K562 (cell line): ENCODE results near the gene RALY. TPM values are rescaled to one million over a fixed set of nuclear protein-coding genes. Genes with fewer than 3 reads are reported as not detected.

ENCODE experiments used
- ATAC-seq: fragments of 200-7000 bp; cut with Tn5 transposase; 3 replicates; pipeline ENCODE4 v1.9.1; 2020; ENCODE audit warnings: moderate library complexity
- BruUV-seq: library from RNA; stranded (reverse); fragments of 400-500 nt; replicated peaks from 2 replicates; lab custom pipeline; 2021; lab: Mats Ljungman, UMichigan
- CTCF ChIA-PET: fragments of 300-600 bp; formaldehyde crosslinking; extraction: SDS; loops from one replicate; lab custom pipeline; 2021; ENCODE audit warnings: low intra/inter-chr PET ratio; lab: Yijun Ruan, JAX
- POLR2A ChIA-PET: fragments of 300-600, 350-650 bp; sonication (Branson Sonifier 250); formaldehyde crosslinking; extraction: SDS; loops from one replicate; lab custom pipeline; 2021; ENCODE audit warnings: antibody characterized with exemption, inconsistent platforms; lab: Yijun Ruan, JAX
- DNase-seq, 4 experiments: peaks; one replicate each; pipeline versions ENCODE4 v3.0.0 to v3.0.0-alpha.2; 2011 to 2018; ENCODE audit warnings: low spot score in 3 of 4, mixed read lengths in 3 of 4; ENCODE audit errors: extremely low read depth in 1 of 4
- FAIRE-seq: peaks from 2 replicates; lab custom pipeline; 2011; peaks lifted over from hg19 to GRCh38; lab: Jason Lieb, UNC
- H2AFZ ChIP-seq: 2 replicates; pipeline ENCODE4 v1.6.0; 2011; ENCODE audit warnings: low read depth, low read length, control low read depth, inconsistent platforms
- H3K27ac ChIP-seq: fragments of 200-600 bp; 3 replicates; pipeline ENCODE4 v1.8.0; 2011; ENCODE audit warnings: low read depth, mild to moderate bottlenecking, control low read depth, inconsistent platforms, low read length, moderate library complexity, mixed read lengths; ENCODE audit errors: extremely low read depth
- H3K27me3 ChIP-seq, 2 experiments: fragments of 300-600 bp in 1 of 2; 2 replicates in 1 of 2; 3 replicates in 1 of 2; pipeline versions ENCODE4 v1.6.0 to v1.8.0; 2011; ENCODE audit warnings: inconsistent platforms in 2 of 2, low read length in 2 of 2, mild to moderate bottlenecking in 1 of 2, mixed read lengths in 1 of 2, moderate library complexity in 1 of 2; ENCODE audit not compliant: control insufficient read depth in 2 of 2, insufficient read depth in 2 of 2
- H3K36me3 ChIP-seq: fragments of 300-600 bp; 3 replicates; pipeline ENCODE4 v1.8.0; 2011; ENCODE audit warnings: mild to moderate bottlenecking, low read length, inconsistent platforms; ENCODE audit not compliant: control insufficient read depth, insufficient read depth
- H3K4me1 ChIP-seq, 2 experiments: fragments of 200-600 bp in 1 of 2; replicated peaks in 1 of 2; 2 replicates in 1 of 2; 3 replicates in 1 of 2; pipeline versions ENCODE4 v1.5.1 to v1.8.0; 2011; ENCODE audit warnings: inconsistent platforms in 2 of 2, low read length in 2 of 2, mild to moderate bottlenecking in 1 of 2, mixed read lengths in 1 of 2, moderate library complexity in 1 of 2; ENCODE audit not compliant: control insufficient read depth in 2 of 2, insufficient read depth in 2 of 2
- H3K4me2 ChIP-seq: 2 replicates; pipeline ENCODE4 v1.6.1; 2011; ENCODE audit warnings: low read length, control low read depth, inconsistent platforms, mixed read lengths; ENCODE audit not compliant: insufficient read depth
- H3K4me3 ChIP-seq: fragments of 200-600 bp; sonication (generic), shearing (Covaris generic); 2 replicates; pipeline ENCODE4 v1.5.1; 2016; ENCODE audit warnings: control low read depth, inconsistent platforms
- H3K79me2 ChIP-seq: fragments of 200-600 bp; 3 replicates; pipeline ENCODE4 v1.8.0; 2011; ENCODE audit warnings: low read length, inconsistent platforms; ENCODE audit not compliant: control insufficient read depth, insufficient read depth
- H3K9ac ChIP-seq, 2 experiments: 2 replicates each; pipeline versions ENCODE4 v1.6.0 to v1.6.1; 2011; ENCODE audit warnings: low read depth in 2 of 2, low read length in 2 of 2, control low read depth in 1 of 2, inconsistent platforms in 1 of 2, mild to moderate bottlenecking in 1 of 2, mixed read lengths in 1 of 2; ENCODE audit not compliant: insufficient read depth in 1 of 2
- H3K9me1 ChIP-seq: one replicate; pipeline ENCODE4 v1.6.0; 2011; ENCODE audit warnings: inconsistent platforms, mild to moderate bottlenecking, low read length, moderate library complexity; ENCODE audit not compliant: control insufficient read depth, insufficient read depth
- H3K9me3 ChIP-seq: replicated peaks from 2 replicates; pipeline ENCODE4 v1.5.1; 2011; ENCODE audit warnings: low read depth, low read length, inconsistent platforms; ENCODE audit not compliant: control insufficient read depth, insufficient read depth
- H4K20me1 ChIP-seq: replicated peaks from 2 replicates; pipeline ENCODE4 v1.6.1; 2011; ENCODE audit warnings: low read length, inconsistent platforms, mixed read lengths; ENCODE audit not compliant: control insufficient read depth, insufficient read depth
- CEBPZ ChIP-seq: fragments of 150-350 bp; IDR thresholded peaks from 2 replicates; pipeline ENCODE4 v1.6.1; 2014; ENCODE audit warnings: low read depth, mild to moderate bottlenecking, low read length, borderline replicate concordance
- CUX1 ChIP-seq: fragments of 200-800 bp; sonication (Bioruptor generic); IDR thresholded peaks from 2 replicates; pipeline ENCODE4 v1.6.1; 2016; ENCODE audit warnings: missing genetic modification characterization, missing compliant biosample characterization
- ELK1 ChIP-seq: sonication (generic); formaldehyde crosslinking; IDR thresholded peaks from 2 replicates; pipeline ENCODE4 v1.8.1; 2022; ENCODE audit warnings: missing genetic modification reagents
- HMG20A ChIP-seq: fragments of 450-650 bp; formaldehyde crosslinking; conservative IDR thresholded peaks from 2 replicates; pipeline ENCODE4 v1.4.0; 2020; ENCODE audit warnings: mild to moderate bottlenecking, mixed read lengths
- MCM2 ChIP-seq: fragments of 450-650 bp; IDR thresholded peaks from 2 replicates; pipeline ENCODE4 v1.6.1; 2017; ENCODE audit warnings: low read depth, mild to moderate bottlenecking
- MLX ChIP-seq, 2 experiments: fragments of 450-650 bp in 1 of 2; sonication (generic) in 1 of 2; formaldehyde crosslinking; conservative IDR thresholded peaks; 2 replicates each; pipeline versions ENCODE4 v1.4.0 to v1.8.1; 2020 to 2022; ENCODE audit warnings: mild to moderate bottlenecking in 1 of 2, missing genetic modification reagents in 1 of 2
- POLR3G ChIP-seq: IDR thresholded peaks from 2 replicates; pipeline ENCODE4 v1.6.1; 2011; ENCODE audit not compliant: insufficient read length, insufficient replicate concordance; ENCODE audit errors: extremely low read depth
- RBM25 ChIP-seq: fragments of 200-400 bp; formaldehyde crosslinking; IDR thresholded peaks from 2 replicates; pipeline ENCODE4 v1.6.1; 2018; ENCODE audit warnings: low read length, low read depth, moderate library complexity; ENCODE audit not compliant: severe bottlenecking
- TCF3 ChIP-seq: sonication (generic); formaldehyde crosslinking; IDR thresholded peaks from 2 replicates; pipeline ENCODE4 v1.4.0; 2020; ENCODE audit warnings: mild to moderate bottlenecking, missing genetic modification reagents
- ZNF174 ChIP-seq: fragments of 250-450 bp; sonication (Bioruptor Pico); IDR thresholded peaks from 2 replicates; pipeline ENCODE4 v1.4.0; 2020; ENCODE audit warnings: mild to moderate bottlenecking
- ZNF239 ChIP-seq: fragments of 250-450 bp; sonication (Bioruptor Pico); IDR thresholded peaks from 2 replicates; pipeline ENCODE4 v1.4.0; 2020; ENCODE audit warnings: mild to moderate bottlenecking
- ZNF695 ChIP-seq: fragments of 450-650 bp; formaldehyde crosslinking; IDR thresholded peaks from 2 replicates; pipeline ENCODE4 v1.4.0; 2020; ENCODE audit warnings: mild to moderate bottlenecking, moderate library complexity
- ZNF75A ChIP-seq: fragments of 450-650 bp; formaldehyde crosslinking; IDR thresholded peaks from 2 replicates; pipeline ENCODE4 v1.4.0; 2020; ENCODE audit warnings: mild to moderate bottlenecking
- in situ Hi-C: fragments of 300-500 bp; cut with MboI; formaldehyde crosslinking; loops from 4 replicates; pipeline ENCODE4 v1.15.0; 2018; ENCODE audit warnings: inconsistent platforms, mixed read lengths
- intact Hi-C: fragments of 100-400 bp; cut with micrococcal nuclease; formaldehyde crosslinking; loops from 2 replicates; pipeline ENCODE4 v1.14.2; 2022
- polyA plus RNA-seq, 8 experiments: library from polyadenylated mRNA; depleted of rRNA in 4 of 8; stranded (reverse) in 5 of 8; unstranded in 3 of 8; fragments of >200 nt; fragmentation: Nextera tagmentation in 2 of 8; fragmentation: Illumina TruSeq in 1 of 8; extraction: Ambion mirVana in 2 of 8; extraction: Trizol in 1 of 8; gene quantifications; 2 replicates each; pipeline versions ENCODE4 v1.2.1 to v1.2.3, GENCODE V29; 2011 to 2014; ENCODE audit warnings: inconsistent platforms in 1 of 8, missing spikeins in 1 of 8
- total RNA-seq, 7 experiments: library from RNA; depleted of rRNA in 6 of 7; stranded (reverse); fragments of >200 nt in 6 of 7; fragmentation: Illumina TruSeq in 2 of 7; extraction: Trizol in 2 of 7; gene quantifications; 2 replicates each; pipeline versions ENCODE4 v1.2.1 to v1.2.3, GENCODE V29; 2011 to 2021; ENCODE audit warnings: low replicate concordance in 1 of 7

Gene RALY
- total and polyA plus RNA-seq, 9 of the 15 experiments (the other 6 are each of a cell fraction or from before 2014, with no cell fraction given): 0.80 to 207 (median 128) TPM

GRCh38 chr20:33976959-33977358 lies 16.8 kb upstream of the RALY start:
- in situ Hi-C loops: no loop called here
- no peaks in the 10 kb centered on the region for H3K79me2 ChIP-seq
- ATAC-seq (no peak), FAIRE-seq (no peak), DNase-seq (no peak)
- intact Hi-C loops: no loop called here
- H4K20me1 ChIP-seq: no peaks in the 10 kb centered on the region
- no peaks in the 10 kb centered on the region; a peak in 1 of 5 replicates for H3K4me1 ChIP-seq
- no peak overlapping the region for H2AFZ ChIP-seq
- ChIA-PET POLR2A (no interaction called here), CTCF (no interaction called here)
- H3K9me3 ChIP-seq: no peaks in the 10 kb centered on the region
- BruUV-seq: no TSS peak
- H3K27me3 ChIP-seq: peaks cover 21 to 28% of the 10 kb centered on the region in 2 experiments
- H3K9ac ChIP-seq: no peak overlapping the region
- no peak overlapping the region for H3K4me3 ChIP-seq
- TF ChIP-seq ELK1 (no peak), RBM25 (no peak), ZNF239 (no peak), ZNF695 (CRISPR knock-in tag) (no peak), TCF3 (CRISPR knock-in tag) (no peak), HMG20A (CRISPR knock-in tag) (no peak), MLX (CRISPR knock-in tag; conservative IDR thresholded peaks at IDR 0.05) (no peak), ZNF174 (no peak), MCM2 (no peak), CEBPZ (no peak), ZNF75A (CRISPR knock-in tag) (no peak), CUX1 (no peak), POLR3G (no peak)
- H3K4me2 ChIP-seq: no peak overlapping the region
- no peak overlapping the region for H3K27ac ChIP-seq
- no peaks in the 10 kb centered on the region for H3K36me3 ChIP-seq
- H3K9me1 ChIP-seq: no peaks in the 10 kb centered on the region
